GM12892 (cell line): ENCODE results near the gene AP3S1.

ENCODE experiments used
- POLR2A ChIP-seq: IDR thresholded peaks from 2 replicates; pipeline ENCODE4 v1.6.1; 2011; ENCODE audit warnings: low read depth, low read length, control low read depth
- POLR2AphosphoS5 ChIP-seq: IDR thresholded peaks from 2 replicates; pipeline ENCODE4 v1.6.1; 2011; ENCODE audit warnings: low read depth, low read length, control low read depth
- TAF1 ChIP-seq: IDR thresholded peaks from 2 replicates; pipeline ENCODE4 v1.6.1; 2011; ENCODE audit warnings: low read depth, mild to moderate bottlenecking, control low read depth, low read length, borderline replicate concordance

- TF ChIP-seq POLR2AphosphoS5: no peak
- no peak for TF ChIP-seq POLR2A
- no peak for TF ChIP-seq TAF1
These were observed 39.8 kb upstream of the AP3S1 start for GRCh38 chr5:115801984-115802383.
